GM19455 (cell line): Measurements from ENCODE around the gene KRTAP10-10.
"Not testable (repeated sequence)": the region's sequence is repeated elsewhere in the genome, so short reads cannot be mapped to it uniquely, and the experiment has no call there.

Experiments
- ATAC-seq: cut with Tn5 transposase; IDR thresholded peaks from one replicate; pipeline ENCODE4 v1.9.1; 2021; ENCODE audit not compliant: unreplicated experiment

Gene KRTAP10-10

DNA sequence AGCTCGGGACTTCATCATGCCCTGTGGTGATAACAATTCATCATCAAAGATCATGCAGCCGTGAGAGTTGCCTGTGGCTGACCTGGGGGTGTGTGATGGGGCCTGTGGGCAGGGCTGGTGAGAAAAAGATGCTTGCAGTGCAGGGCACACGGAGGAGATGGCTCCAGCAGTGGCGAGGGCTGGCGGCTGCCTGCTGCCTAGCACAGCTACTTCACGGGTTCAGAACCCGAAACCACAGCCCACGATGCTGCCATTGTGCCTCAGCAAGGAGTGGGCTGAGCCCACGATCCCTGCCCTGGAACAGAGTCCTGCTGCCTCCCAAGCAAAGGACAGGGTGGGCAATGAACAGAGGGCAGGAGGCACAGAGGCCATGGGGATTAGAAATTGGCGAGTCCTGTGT, 10.9 kb upstream of the KRTAP10-10 start:
- no peak for ATAC-seq

DNA sequence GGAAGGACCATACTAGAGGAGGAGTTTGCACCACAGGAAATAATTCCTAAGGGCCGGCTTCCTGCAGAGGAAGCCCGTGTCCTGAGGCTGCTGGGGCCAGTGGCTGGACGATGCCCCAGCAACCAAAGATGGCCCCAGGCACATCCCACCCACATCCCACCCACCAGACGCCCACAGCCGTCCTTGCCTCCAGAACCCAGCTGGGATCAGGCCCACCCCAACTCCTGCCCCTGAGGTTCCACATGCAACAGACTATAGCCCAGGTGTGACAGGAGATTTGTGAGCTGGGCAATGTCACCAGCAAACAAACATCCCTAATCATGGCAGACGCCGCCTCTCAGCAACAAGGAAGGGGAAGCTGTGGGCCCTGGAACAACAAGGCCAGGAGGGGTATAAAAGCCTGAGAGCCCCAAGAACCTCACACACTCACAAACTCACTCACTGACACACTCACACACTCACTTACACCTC, 10.4 kb upstream of the KRTAP10-10 start, which contains the start of gene KRTAP10-9:
KRTAP10-9 (plus strand) TSS at position 421 of the 471 bp plus-strand sequence. CDS start 79 bp downstream, outside the sequence.
- ATAC-seq, result no peak

DNA sequence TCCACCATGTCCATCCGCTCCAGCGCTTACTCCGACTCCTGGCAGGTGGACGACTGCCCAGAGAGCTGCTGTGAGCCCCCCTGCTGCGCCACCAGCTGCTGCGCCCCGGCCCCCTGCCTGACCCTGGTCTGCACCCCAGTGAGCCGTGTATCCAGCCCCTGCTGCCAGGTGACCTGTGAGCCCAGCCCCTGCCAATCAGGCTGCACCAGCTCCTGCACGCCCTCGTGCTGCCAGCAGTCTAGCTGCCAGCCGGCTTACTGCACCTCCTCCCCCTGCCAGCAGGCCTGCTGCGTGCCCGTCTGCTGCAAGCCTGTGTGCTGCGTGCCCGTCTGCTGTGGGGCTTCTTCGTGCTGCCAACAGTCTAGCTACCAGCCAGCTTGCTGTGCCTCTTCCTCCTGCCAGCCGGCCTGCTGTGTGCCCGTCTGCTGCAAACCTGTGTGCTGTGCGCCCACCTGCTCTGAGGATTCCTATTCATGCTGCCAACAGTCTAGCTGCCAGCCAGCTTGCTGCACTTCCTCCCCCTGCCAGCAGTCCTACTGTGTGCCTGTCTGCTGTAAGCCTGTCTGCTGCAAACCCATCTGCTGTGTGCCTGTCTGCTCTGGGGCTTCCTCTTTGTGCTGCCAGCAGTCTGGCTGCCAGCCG, 9.9 kb upstream of the KRTAP10-10 start:
- ATAC-seq, result not testable (repeated sequence)

DNA sequence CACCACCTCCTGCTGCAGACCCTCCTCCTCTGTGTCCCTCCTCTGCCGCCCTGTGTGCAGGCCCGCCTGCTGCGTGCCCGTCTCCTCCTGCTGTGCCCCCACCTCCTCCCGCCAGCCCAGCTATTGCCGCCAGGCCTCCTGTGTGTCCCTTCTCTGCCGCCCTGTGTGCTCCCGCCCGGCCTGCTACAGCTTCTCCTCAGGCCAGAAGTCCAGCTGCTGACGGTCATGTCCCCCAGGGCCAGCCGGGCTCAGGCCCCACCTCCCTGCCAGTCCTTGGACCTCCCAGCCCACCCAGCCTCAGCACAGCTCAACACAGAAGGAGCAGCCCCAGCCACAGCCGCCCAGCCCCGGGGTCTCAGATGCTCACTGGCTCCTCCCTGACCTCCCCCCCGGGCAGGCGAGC, 9.3 kb upstream of the KRTAP10-10 start:
- ATAC-seq, result not testable (repeated sequence)

- no peak for ATAC-seq
Measured at GRCh38 chr21:44628707-44629391, 8.3 kb upstream of the KRTAP10-10 start.

DNA sequence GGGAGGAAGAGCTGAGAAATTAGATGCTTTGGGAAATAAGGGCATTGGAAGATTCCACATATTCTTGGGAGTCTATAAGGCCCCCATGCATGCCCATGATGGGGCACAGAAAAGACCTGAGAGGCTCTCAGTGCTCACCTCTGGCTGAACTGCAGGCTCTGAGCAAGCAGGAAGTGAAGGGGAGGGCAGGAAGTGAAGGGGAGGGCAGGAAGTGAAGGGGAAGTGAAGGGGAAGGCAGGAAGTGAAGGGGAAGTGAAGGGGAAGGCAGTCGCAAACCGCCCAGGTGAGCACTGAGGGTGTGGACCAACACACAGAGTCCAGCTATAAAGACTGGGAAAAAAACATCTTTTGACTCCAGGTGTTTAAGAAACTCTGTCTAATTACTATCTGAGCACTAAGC, 6.7 kb upstream of the KRTAP10-10 start:
- ATAC-seq, result no peak

DNA sequence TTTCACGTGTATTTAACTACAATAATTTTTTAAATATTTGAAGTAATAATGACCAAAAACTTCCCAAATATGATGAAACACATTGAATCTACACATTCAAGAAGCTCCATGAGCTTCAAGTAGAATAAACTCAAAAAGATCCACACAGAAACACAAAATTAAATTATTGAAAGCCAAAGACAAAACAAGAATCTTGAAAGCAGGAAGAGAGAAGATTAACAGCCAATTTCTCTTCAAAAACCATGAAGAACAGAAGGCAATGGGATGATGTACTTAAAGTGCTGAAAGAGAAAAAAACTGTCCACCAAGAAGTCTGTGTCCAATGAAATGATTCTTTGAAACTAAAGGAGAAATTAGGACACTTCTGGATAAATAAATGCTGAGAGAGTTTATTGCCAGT, 5.1 kb upstream of the KRTAP10-10 start:
- ATAC-seq, result no peak

DNA sequence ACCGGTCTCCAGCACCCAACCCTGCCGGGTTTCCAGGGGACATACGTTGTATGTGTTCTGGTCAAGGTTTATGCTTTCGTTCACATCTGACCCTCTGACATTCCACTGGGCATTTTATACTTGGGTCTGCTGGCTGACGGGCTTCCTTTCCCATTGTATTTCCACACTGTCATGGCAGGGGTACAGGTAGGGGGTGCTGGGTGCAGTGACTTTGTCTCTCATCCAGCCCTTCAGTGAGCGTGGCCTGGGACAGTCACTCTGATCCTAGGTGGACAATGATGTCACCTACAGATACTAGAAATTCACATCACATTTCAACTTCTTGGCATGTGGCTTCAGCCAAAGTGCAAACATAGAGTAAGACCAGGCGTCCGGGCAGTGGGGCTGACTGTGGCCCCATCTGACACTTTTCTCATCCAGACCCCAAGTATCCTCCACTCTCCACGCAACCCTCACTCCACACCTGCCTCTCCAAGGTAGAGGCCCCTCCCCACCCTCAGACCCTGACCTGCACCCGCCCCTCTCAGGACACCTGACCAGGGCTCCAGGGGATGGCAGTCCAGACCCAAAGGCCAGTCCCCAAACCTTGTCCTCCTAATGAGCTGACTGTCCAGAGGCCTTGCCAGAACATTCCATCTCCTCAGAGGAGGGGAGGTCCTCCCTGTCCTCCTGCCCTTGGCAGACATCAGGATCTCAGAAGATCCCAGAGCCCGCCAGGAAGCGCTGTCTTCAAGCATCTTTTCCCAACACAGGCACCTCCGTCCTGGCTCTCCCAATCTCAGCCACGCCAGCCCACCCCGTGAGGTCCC, 743 bp upstream of the KRTAP10-10 start:
- no peak for ATAC-seq

DNA sequence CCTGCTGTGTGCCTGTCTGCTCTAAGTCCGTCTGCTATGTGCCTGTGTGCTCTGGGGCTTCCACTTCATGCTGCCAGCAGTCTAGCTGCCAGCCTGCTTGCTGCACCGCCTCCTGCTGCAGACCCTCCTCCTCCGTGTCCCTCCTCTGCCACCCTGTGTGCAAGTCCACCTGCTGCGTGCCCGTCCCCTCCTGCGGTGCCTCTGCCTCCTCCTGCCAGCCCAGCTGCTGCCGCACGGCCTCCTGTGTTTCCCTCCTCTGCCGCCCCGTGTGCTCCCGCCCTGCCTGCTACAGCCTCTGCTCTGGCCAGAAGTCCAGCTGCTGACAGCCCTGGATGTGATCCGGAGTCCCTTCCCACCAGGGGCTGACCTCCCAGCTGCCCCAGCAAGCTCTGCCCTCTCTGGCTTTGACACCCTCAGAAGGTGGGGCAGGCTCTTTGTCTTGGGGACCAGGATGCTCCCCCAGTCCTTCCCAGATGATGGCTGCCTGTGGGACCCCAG, 744 bp downstream of the KRTAP10-10 start:
- ATAC-seq, result not testable (repeated sequence)

DNA sequence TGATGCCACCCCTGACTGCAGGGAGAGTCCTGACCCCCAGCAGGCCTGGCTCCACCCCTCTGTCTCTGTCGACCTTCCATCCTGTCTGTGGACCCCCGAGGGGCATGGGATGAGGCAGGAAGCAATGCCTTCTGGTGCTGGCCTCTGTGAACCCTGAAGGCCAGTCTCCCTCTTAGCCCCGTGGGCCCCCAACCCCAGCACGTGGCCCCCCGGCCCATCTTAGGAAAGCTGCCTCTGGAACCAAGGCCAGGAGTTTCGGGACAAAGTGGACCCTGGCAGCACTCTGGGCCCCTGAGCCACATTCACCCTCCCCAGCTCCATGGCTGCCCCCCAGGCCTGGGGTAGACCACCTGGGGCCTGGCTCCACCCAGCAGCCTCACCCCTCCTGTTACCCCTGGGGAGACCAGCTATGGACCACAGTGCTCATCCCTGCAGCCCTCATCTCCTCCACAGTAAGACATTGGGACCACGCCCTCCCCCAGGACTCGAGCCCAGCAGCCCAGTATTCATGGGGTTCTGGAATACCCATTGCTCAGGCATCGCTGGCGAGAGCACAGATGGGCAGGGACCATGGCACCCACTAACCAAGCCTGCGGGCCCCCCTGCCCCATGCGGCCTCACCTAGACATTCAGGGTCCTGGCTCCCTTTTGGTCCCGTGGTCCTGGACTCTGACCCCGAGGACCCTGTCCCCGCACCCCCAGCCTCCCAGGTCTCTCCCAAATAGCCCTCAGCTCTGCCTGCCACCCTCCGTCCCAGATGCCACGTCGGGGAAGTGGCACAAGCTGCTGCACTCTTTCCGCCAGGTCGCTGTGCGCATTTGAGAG, 1.6 kb downstream of the KRTAP10-10 start:
- not testable (repeated sequence) for ATAC-seq

DNA sequence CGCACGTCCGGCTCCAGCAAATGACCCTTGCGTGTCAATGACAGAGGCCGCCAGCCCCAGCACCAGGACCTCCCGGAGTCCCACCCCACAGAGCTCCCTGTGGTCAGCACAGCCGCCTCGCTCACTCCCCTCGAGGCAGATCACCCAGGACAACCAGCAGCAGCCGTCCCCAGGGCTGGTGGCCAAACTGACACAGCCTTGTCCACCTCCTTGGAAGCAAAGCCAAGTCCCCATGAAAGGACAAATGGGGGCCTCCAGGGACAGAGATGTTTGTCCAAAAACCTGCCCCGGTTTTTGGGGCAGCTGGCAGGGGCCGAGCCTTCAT, 2.1 kb downstream of the KRTAP10-10 start:
- ATAC-seq, result no peak

DNA sequence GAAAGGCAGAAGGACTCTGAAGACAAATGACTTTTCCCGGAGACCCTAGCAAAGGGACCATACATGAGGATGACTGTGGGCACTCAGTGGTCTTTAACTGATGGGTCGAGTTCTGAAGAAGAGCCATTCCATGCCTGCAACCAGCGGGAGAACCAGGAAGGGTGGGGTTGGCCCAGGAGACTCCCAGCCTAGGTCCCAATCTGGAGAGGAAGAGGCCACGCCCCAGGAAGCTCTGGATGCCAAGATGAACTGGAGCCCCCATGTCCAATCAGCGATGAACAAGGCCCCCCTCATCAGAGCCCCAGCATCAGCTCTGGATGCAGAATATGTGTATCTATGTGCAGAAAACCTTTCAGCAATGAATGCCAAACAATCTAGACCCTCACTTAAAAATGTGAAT, 3.6 kb downstream of the KRTAP10-10 start:
- ATAC-seq, result no peak

DNA sequence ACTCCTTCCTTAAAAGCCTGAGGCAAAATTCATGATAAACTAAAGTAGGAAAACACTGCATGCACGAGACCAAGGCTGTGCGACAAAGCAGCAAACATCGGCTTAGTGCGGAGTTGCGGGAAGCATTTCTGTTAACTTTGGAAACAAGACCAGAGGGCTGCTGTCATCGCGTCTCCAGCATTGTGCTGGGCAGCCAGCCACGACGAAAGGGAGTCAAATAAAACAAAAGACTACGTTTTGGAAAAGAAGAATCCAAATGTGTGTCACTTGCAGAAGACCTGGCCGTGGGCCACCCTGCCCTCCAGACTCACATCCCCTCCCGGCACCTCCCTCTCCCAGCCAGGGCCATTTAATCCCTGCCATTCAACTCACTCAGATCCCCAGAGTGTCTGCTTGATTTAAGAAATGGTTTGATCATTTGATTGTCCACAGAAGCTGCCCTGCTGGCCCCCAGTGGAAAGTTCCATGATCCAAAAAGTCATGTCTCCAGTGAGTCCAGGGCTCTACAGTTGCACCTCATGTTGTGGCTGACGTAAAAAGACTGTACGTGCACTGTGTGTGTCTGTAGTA, 6.7 kb downstream of the KRTAP10-10 start:
- ATAC-seq, result no peak

GRCh38 chr21:44644878-44645277, 7.7 kb downstream of the KRTAP10-10 start:
- no peak for ATAC-seq

- ATAC-seq, result not testable (repeated sequence)
Measured at GRCh38 chr21:44646366-44647221, 9.4 kb downstream of the KRTAP10-10 start, which contains the start of gene KRTAP10-11. KRTAP10-11 (plus strand) TSS chr21:44646414; CDS start chr21:44646459, 45 bp downstream.

GRCh38 chr21:44647222-44647552, 10.0 kb downstream of the KRTAP10-10 start:
- ATAC-seq, result no peak

- ATAC-seq, result no peak
Measured at GRCh38 chr21:44648557-44649311, 11.6 kb downstream of the KRTAP10-10 start.

GRCh38 chr21:44649521-44650100, 12.5 kb downstream of the KRTAP10-10 start:
- no peak for ATAC-seq
